HUES64 (cell line): ENCODE measurements around the gene SLC25A21.

Experiments used
- H3K27ac ChIP-seq: 2 replicates; pipeline ENCODE4 v1.7.0; 2013; ENCODE audit warnings: low read depth, low read length, inconsistent platforms
- H3K27me3 ChIP-seq: 2 replicates; pipeline ENCODE4 v1.6.1; 2013; ENCODE audit warnings: mild to moderate bottlenecking, low read length; ENCODE audit not compliant: insufficient read depth
- H3K36me3 ChIP-seq: 2 replicates; pipeline ENCODE4 v1.6.1; 2013; ENCODE audit warnings: mild to moderate bottlenecking, low read length; ENCODE audit not compliant: insufficient read depth
- H3K4me1 ChIP-seq: 2 replicates; pipeline ENCODE4 v1.6.1; 2013; ENCODE audit warnings: mild to moderate bottlenecking, low read length, moderate library complexity; ENCODE audit not compliant: insufficient read depth
- H3K4me3 ChIP-seq: 2 replicates; pipeline ENCODE4 v1.5.1; 2013; ENCODE audit warnings: mild to moderate bottlenecking, low read length, moderate library complexity
- H3K9ac ChIP-seq: 2 replicates; pipeline ENCODE4 v1.6.1; 2013; ENCODE audit warnings: mild to moderate bottlenecking, low read depth, low read length
- H3K9me3 ChIP-seq: 2 replicates; pipeline ENCODE4 v1.6.1; 2013; ENCODE audit warnings: low read depth, low read length; ENCODE audit not compliant: insufficient read depth
- WGBS: fragments of 150-250, 120-280 bp; methylation state at CpG from one replicate; pipeline ENCODE4 v1.1.7; 2013; ENCODE audit warnings: missing lambda C conversion rate; 5-methylcytosine and 5-hydroxymethylcytosine counted together

SLC25A21 gene

DNA sequence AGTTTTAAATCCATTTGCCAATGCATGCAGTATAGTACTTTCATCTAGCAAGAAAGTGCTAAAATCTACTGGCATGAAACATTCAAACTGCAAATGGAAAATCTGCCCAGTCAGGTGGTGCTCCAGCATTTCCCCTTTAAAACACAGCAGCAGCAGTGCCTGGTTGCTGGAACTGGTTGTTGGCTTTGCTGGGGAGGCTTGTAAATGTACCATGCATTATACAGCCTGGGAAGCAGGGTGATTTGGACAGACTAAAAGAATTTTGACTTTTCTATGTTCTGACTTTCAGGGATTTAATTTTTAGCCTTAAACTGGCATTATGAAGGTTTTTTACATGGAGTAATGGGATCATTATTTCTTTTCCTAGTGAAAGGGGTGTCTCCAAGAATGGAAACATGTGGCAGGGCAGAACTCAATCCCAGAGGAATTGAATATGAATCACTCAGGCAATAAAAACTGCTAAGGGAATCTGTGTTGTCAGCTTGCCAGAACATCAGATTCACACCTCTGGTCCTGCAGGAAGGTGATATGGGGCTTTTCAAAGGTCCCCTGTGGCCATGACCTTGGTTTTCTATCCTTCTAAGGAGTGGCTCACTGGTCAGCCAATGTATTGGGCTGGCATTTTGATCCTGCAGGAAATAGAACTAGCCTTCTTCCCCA, 519.7 kb downstream of the SLC25A21 start:
- Histone ChIP-seq H3K9me3 (no peaks in the 10 kb centered on the region; the same call in 1 of the 2 replicates), H3K9ac (no peak overlapping the region), H3K27me3 (peaks cover 100% of the 10 kb centered on the region)

DNA sequence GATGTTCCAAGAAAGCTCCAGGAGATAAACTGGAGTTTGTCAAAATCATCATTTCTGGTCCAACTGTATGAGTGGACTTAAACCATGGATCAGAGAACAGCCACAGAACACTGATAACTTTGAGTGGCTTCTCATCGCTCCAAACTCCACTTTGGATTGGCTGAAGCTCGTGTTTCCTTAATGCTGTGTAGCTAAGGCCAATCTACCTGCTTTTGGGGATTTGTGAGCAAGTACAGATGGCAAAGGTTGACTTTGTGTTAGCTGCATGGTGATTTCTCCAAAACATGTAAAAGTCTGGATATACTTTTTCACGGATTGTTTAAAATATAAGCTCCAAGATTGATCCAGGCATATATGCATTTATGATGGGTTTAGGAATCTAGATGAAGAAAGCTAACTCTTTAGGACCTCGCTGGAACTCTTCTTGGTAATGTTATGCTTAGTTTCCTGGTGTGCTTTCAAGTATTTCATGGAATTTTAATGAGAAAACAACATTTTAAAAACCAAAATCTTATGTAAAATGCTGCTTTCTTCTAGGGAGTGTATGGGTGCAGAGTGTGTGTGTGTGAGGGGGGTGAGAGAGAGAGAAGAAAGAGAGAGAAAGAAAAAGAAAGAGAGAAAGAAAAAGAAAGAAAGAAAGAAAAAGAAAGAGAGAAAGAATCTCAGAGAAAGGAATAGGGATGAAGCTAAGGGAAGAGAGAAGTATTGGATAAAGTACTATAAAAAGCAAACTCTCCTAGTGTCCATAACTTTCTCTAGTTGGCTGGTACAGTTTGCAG, 522.3 kb downstream of the SLC25A21 start:
- peaks cover 100% of the 10 kb centered on the region for H3K27me3 ChIP-seq
- 28% methylated on average over 4 of the region's 4 CpGs for WGBS

More for the DNA sequence above, 519.7 kb downstream of the SLC25A21 start:
- Histone ChIP-seq H3K4me3 (no peak overlapping the region), H3K36me3 (no peaks in the 10 kb centered on the region), H3K27ac (no peak overlapping the region), H3K4me1 (no peaks in the 10 kb centered on the region; the same call in 1 of the 2 replicates)

DNA sequence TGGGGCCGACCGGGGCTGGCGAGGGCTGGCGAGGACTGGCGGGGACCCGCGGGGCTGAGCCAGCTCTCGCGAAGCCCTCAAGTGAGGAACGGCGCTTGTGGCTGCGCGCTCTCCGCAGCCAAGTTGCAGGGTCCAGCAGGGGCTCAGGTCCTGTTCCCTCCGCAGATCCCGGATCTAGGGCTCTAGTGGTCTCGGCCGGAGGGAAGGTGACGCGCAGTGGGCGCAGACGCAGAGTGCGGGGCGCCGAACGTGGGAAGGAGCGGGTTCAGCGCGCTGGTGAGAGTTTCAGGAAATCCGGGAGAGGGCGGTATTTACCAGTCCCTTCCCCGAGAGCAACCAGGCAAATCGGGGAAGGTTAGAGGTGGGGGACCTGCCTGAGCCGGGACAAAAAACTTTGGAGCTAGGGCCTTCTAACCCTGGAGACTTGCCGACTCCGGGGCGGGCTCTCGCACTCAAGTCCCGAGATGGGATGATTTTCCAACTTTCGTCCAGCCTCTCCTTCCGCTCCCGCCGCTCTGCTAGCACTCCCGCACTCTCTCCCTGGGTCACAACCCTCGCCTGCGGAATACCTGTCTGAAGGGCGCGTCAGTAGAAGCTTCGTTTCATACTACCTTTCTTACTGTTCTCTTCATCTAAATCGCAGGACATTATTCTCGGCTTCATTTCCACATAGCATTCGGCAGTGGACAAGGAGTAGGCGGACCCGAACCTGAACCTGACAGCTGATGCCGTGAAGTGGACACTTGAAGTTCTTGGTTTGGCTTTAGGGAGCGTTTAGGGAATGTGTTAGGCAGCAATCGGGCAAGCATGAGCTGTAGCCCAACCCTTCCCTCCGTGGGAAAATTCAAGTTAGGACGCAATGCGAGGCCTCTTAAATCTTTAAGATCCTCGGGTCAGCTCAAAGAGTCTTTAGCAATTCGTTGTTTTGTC, 524.3 kb downstream of the SLC25A21 start:
- H3K9ac ChIP-seq: no peak overlapping the region
- no peaks in the 10 kb centered on the region for H3K36me3 ChIP-seq
- H3K4me3 ChIP-seq: peak overlapping the region; percentile 45
- WGBS: 1% methylated on average over 62 of the region's 62 CpGs
- no peaks in the 10 kb centered on the region; the same call in 1 of the 2 replicates for H3K9me3 ChIP-seq
- no peak overlapping the region for H3K27ac ChIP-seq
- H3K4me1 ChIP-seq: no peaks in the 10 kb centered on the region
- H3K27me3 ChIP-seq: peaks cover 100% of the 10 kb centered on the region

More for the DNA sequence above, 522.3 kb downstream of the SLC25A21 start:
- no peaks in the 10 kb centered on the region; the same call in 1 of the 2 replicates for H3K4me1 ChIP-seq
- no peak overlapping the region for H3K27ac ChIP-seq
- no peaks in the 10 kb centered on the region; the same call in 1 of the 2 replicates for H3K9me3 ChIP-seq
- no peaks in the 10 kb centered on the region for H3K36me3 ChIP-seq
- no peak overlapping the region for H3K4me3 ChIP-seq
- no peak overlapping the region for H3K9ac ChIP-seq

DNA sequence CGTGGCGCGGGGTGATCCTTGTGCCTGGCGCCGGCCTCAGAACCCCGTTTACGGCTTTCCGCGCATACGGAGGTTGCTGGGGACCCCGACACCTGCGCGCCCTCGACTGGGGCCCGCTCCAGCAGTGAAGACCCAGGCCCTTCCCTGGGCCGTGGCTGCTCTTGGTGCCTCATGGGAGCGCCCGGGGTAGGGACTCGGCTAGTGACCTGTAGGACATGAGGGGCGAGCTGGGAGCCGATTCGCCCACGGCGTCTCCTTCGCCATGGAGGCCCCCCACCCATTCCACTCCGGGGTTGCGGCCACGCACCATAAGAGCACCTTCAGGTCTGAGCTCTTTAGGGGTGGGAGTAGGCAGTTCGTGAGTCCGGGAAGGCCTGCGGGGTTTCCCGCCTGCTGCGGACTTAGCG, 525.0 kb downstream of the SLC25A21 start:
- Histone ChIP-seq H3K36me3 (no peaks in the 10 kb centered on the region), H3K27ac (no peak overlapping the region), H3K4me3 (peak overlapping the region; percentile 45), H3K4me1 (no peaks in the 10 kb centered on the region), H3K9me3 (no peaks in the 10 kb centered on the region; the same call in 1 of the 2 replicates), H3K27me3 (peaks cover 100% of the 10 kb centered on the region), H3K9ac (no peak overlapping the region)
- 2% methylated on average over 34 of the region's 34 CpGs for whole genome bisulfite sequencing

DNA sequence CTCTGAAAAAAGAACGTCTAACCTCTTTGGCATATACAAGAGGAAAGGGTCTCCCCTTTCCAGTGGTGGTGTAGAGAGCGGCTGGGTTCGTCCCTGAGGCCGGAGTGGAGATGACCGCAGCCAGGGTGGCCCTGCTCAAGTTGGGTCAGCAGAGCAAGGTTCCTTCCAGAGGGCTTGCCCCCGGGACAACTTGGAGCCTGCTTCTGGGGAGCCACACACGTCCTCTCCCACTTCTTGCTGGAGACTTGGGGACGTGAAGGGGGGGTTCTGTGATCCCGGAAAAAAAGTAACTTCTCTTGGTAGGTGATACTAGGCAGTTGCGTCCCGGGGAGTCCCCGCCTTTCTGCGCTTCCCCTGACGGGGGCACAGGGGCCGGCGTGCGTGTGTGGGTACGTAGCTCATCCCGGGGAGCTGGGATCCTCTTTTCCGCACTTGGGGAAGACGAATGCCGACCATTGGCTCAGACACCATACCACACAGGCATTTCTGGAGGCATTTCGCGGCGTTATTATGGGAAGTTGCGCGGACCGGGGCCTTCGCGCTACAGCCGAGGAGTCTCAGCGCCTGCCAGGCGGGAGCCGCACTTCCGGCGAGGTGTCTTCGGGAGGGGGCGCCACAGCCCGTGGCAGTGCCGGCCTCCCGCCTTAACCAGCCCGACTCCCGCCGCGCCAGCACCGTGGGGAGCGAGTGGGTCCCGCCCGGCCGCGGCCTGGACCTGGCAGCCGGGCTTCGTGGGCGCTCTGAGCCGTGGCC, 525.6 kb downstream of the SLC25A21 start:
- Histone ChIP-seq H3K4me3 (peak overlapping the region; percentile 45), H3K36me3 (no peaks in the 10 kb centered on the region), H3K9me3 (no peaks in the 10 kb centered on the region; the same call in 1 of the 2 replicates), H3K9ac (no peak overlapping the region), H3K27ac (no peak overlapping the region), H3K27me3 (peaks cover 100% of the 10 kb centered on the region), H3K4me1 (no peaks in the 10 kb centered on the region)
- 2% methylated on average over 53 of the region's 55 CpGs for WGBS

DNA sequence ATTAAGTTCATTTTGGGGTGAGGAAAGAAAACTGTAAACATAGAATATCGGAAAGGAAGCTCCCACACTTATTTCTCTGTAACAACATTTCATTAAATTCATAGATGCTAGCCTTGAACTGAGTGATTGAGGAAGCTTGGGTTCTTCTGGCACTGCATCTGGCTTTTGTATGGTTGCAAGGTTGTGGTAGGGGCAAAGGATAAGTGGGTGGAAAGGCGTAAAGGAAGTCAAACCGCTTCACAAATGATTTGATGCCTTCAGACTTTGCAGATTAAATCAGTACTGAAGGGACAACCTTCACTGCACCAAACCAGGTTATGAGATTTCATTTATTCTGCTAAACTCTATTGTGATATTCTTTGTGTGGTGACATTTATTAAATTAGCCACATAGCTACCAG, 538.8 kb downstream of the SLC25A21 start:
- Histone ChIP-seq H3K27ac (no peak overlapping the region), H3K9ac (no peak overlapping the region), H3K4me3 (no peak overlapping the region), H3K27me3 (peaks cover 35% of the 10 kb centered on the region), H3K9me3 (no peaks in the 10 kb centered on the region), H3K4me1 (no peaks in the 10 kb centered on the region), H3K36me3 (no peaks in the 10 kb centered on the region)
- WGBS: 96% methylated on average over 2 of the region's 3 CpGs
